Kidney epithelial cell (primary cell): ENCODE data around the gene FER. TPM values are rescaled to one million over a fixed set of nuclear protein-coding genes. Genes with fewer than 3 reads are reported as not detected.
"Not testable (repeated sequence)": the region's sequence is repeated elsewhere in the genome, so short reads cannot be mapped to it uniquely, and the experiment has no call there.

Experiments used
- DNase-seq: peaks from one replicate; pipeline ENCODE4 v3.0.0-alpha.2; 2010; ENCODE audit warnings: low read depth
- H3K27me3 ChIP-seq: 2 replicates; pipeline ENCODE4 v1.6.0; 2011; ENCODE audit warnings: low read length; ENCODE audit not compliant: control insufficient read depth, insufficient read depth
- H3K36me3 ChIP-seq: 2 replicates; pipeline ENCODE4 v1.5.1; 2011; ENCODE audit warnings: low read length; ENCODE audit not compliant: control insufficient read depth, insufficient read depth
- H3K4me3 ChIP-seq: 2 replicates; pipeline ENCODE4 v1.5.1; 2011; ENCODE audit warnings: low read depth, mild to moderate bottlenecking, control low read depth, low read length
- total RNA-seq: library from RNA; depleted of rRNA; stranded (reverse); fragments of >200 nt; gene quantifications from 2 replicates; pipeline ENCODE4 v1.2.3, GENCODE V29; 2015
- TF ChIP-seq, protein P1 (sequence below): IDR thresholded peaks from 2 replicates; pipeline ENCODE4 v1.5.1; 2011; ENCODE audit warnings: mild to moderate bottlenecking, moderate library complexity, low read length, control low read depth, inconsistent platforms; ENCODE audit not compliant: insufficient read depth, poor library complexity, severe bottlenecking

Gene FER
- total RNA-seq, 1 donor from 2014 or later: 15.1 TPM

DNA sequence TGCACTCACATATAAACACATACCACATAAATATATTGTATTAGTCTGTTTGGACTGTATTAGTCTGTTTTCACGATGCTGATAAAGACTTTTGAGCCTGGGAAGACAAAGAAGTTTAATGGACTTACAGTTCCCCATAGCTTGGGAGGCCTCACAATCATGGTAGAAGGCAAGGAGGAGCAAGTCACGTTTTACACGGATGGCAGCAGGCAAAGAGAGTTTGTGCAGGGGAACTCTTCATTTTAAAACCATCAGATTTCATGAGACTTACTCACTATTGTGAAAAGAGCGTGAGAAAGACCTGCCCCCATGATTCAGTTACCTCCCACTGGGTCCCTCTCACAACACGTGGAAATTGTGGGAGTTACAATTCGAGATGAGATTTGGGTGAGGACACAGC lies 133.4 kb downstream of the FER start:
- Histone ChIP-seq H3K4me3 (no peak overlapping the region), H3K36me3 (no peaks in the 10 kb centered on the region), H3K27me3 (no peaks in the 10 kb centered on the region)
- TF ChIP-seq, protein P1, sequence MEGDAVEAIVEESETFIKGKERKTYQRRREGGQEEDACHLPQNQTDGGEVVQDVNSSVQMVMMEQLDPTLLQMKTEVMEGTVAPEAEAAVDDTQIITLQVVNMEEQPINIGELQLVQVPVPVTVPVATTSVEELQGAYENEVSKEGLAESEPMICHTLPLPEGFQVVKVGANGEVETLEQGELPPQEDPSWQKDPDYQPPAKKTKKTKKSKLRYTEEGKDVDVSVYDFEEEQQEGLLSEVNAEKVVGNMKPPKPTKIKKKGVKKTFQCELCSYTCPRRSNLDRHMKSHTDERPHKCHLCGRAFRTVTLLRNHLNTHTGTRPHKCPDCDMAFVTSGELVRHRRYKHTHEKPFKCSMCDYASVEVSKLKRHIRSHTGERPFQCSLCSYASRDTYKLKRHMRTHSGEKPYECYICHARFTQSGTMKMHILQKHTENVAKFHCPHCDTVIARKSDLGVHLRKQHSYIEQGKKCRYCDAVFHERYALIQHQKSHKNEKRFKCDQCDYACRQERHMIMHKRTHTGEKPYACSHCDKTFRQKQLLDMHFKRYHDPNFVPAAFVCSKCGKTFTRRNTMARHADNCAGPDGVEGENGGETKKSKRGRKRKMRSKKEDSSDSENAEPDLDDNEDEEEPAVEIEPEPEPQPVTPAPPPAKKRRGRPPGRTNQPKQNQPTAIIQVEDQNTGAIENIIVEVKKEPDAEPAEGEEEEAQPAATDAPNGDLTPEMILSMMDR: no peak
- DNase-seq: no peak

DNA sequence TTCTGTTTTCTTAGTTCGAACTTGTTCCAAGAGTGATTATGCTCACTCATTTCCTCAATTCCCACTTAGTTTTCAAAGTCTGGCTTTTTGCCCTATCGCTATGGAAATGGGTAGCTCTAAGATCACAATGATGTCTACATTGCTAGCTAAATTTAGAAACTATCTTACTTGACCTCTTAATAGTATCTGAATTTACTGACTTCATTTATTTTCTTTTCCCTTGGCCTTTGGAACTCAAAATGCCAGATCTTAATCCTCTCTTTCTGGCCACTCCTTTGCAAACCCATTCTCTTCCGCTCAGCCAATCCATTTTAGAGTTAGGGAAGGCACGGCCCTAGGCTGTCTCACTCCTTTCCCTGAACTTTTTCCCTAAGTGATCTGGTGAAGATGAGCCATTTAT lies 137.0 kb downstream of the FER start:
- Histone ChIP-seq H3K27me3 (no peaks in the 10 kb centered on the region), H3K4me3 (no peak overlapping the region), H3K36me3 (no peaks in the 10 kb centered on the region)
- TF ChIP-seq, protein P1: no peak
- no peak for DNase-seq

DNA sequence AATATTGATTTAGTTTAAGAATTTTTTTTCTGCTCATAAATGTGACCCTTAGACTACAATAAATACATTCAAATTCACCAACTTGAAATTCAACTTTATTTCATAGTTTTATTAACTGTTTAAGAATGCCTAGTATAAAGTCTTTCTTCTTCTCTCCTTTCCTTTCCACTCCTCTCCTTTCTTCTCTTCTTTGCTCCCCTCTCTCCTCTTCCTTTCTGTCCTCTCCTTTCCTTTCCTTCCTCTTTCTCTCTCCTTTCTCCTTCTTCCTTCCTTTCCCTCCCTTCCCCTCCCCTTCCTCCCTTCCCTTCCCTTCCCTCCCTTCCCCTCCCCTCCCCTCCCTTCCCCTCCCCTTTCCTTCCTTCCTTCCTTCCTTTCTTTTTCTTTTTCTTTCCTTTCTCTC lies 150.6 kb downstream of the FER start:
- DNase-seq: no peak
- no peak overlapping the region for H3K4me3 ChIP-seq
- TF ChIP-seq, protein P1: no peak
- H3K27me3 ChIP-seq: no peaks in the 10 kb centered on the region
- no peaks in the 10 kb centered on the region for H3K36me3 ChIP-seq

DNA sequence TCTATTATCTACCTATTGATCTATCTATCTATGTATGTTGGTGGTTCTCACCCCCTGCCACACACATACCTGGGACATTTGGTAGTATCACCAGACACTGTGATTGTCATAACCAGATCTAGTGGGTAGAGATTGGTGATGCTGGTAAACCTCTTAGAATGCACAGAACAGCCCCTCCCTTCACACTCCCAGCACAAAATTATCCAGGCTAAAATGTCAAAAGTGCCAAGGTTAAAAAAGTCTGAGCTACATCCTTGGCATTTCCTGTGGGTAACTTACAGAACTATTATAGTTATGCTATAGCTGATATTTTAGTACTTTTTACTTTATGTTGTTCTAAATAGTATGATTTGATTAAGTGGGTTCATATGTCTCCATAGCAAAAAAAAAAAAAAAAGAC lies 151.0 kb downstream of the FER start:
- no peak for DNase-seq
- Histone ChIP-seq H3K27me3 (no peaks in the 10 kb centered on the region), H3K36me3 (no peaks in the 10 kb centered on the region), H3K4me3 (no peak overlapping the region)
- TF ChIP-seq, protein P1: no peak

DNA sequence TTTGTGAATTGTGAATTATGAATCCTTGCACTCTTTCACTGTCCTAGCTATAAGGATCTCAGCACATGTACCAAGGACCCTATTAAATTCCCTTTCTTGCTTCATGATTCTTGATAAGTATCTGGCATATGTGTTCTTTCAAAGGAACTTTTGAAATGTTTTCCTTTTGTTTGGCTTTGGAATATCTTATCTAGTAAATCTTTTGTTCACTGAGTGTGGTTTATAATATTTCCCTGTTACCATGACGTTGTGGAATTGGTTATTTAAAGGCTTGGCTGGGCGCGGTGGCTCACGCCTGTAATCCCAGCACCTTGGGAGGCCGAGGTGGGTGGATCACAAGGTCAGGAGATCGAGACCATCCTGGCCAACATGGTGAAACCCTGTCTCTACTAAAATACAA lies 151.5 kb downstream of the FER start:
- not testable (repeated sequence) for H3K27me3 ChIP-seq, H3K36me3 ChIP-seq, H3K4me3 ChIP-seq, DNase-seq

DNA sequence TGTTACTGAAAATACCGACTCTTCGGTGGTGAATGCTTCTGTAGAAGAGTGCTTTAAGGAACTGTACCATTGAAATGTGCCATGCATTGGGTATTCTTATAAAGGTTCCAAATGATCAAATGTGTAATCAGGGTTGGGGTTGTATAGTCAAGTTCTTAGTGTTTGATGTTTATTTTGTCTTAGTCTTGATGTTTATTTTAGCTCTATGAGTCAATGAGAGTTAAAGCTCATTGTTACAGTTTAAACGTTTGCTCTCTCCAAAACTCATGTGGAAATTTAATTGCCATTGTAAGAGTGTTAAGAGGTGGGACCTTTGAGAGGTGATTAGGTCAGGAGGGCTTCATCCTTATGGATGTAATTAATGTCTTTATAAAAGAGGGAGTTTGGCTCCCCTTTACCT lies 153.0 kb downstream of the FER start:
- Histone ChIP-seq H3K36me3 (no peaks in the 10 kb centered on the region), H3K27me3 (no peaks in the 10 kb centered on the region), H3K4me3 (no peak overlapping the region)
- TF ChIP-seq, protein P1: no peak
- no peak for DNase-seq
